AG04449 (cell line): ENCODE data around the gene MED22.

ENCODE experiments used
- CTCF ChIA-PET: fragments of 350-600 bp; formaldehyde crosslinking; extraction: SDS; loops from one replicate; lab custom pipeline; 2021; ENCODE audit warnings: antibody characterized with exemption; lab: Yijun Ruan, JAX
- POLR2A ChIA-PET: fragments of 400-600, 350-600 bp; formaldehyde crosslinking; extraction: SDS; loops from one replicate; lab custom pipeline; 2020; ENCODE audit warnings: antibody characterized with exemption, inconsistent platforms; lab: Yijun Ruan, JAX
- DNase-seq: peaks from one replicate; pipeline ENCODE4 v3.0.0-alpha.2; 2010; ENCODE audit warnings: low read depth, low spot score
- H3K4me3 ChIP-seq: 2 replicates; pipeline ENCODE4 v1.5.1; 2011; ENCODE audit warnings: low read depth, mild to moderate bottlenecking, control low read depth, low read length
- TF ChIP-seq, protein P1 (sequence below): IDR thresholded peaks from one replicate; pipeline ENCODE4 v1.5.1; 2011; ENCODE audit warnings: mild to moderate bottlenecking, moderate library complexity, low read length, control low read depth, inconsistent platforms; ENCODE audit not compliant: insufficient read depth; ENCODE audit errors: missing control alignments

MED22 gene

DNA sequence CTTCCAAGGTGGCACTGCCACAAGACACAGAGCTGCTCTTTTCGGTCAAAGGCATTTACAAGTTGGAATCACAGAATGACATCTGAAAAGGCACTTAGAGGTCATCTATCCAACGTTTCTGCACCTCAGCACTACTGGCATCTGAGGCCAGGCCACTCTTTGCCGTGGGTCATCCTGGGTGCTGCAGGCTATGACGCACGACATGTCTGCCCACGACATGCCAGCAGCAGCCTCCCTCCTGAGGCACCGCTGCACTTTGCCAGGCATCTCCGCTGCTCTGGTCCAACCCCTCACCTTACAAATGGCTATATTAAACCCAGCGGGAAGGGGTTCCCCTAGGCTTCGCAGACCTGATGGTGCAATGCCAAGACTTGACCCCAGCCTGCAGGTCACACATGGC is 19.8 kb upstream of the MED22 start:
- ChIA-PET POLR2A (interaction anchor here (4.9 kb wide), 1 partner anchor 20 kb away, joined by 14 read pairs; the partner anchor contains the start of genes MED22 and RPL7A), CTCF (no interaction called here)
- TF ChIP-seq, protein P1, sequence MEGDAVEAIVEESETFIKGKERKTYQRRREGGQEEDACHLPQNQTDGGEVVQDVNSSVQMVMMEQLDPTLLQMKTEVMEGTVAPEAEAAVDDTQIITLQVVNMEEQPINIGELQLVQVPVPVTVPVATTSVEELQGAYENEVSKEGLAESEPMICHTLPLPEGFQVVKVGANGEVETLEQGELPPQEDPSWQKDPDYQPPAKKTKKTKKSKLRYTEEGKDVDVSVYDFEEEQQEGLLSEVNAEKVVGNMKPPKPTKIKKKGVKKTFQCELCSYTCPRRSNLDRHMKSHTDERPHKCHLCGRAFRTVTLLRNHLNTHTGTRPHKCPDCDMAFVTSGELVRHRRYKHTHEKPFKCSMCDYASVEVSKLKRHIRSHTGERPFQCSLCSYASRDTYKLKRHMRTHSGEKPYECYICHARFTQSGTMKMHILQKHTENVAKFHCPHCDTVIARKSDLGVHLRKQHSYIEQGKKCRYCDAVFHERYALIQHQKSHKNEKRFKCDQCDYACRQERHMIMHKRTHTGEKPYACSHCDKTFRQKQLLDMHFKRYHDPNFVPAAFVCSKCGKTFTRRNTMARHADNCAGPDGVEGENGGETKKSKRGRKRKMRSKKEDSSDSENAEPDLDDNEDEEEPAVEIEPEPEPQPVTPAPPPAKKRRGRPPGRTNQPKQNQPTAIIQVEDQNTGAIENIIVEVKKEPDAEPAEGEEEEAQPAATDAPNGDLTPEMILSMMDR, result no peak
- no peak for DNase-seq
- H3K4me3 ChIP-seq, result no peak overlapping the region

DNA sequence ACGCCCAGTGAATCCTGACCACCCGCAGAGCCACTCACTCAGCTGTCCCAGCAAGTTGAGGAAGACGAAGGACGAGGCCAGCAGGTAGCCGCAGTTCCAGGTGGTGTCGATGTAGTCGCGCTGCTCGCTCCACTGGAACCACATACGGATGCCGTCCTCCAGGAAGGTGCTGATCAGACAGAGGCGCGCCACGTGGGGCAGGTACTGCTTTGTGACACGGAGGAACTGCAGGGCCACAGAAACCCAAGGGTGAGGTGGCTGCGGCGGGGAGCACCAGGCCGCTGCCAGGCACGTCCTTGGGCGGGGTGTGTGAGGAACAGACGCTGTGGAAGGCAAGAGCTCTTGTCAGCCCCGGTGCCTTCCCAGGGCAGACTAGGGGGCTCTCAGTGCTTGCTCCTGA is 19.3 kb upstream of the MED22 start:
- TF ChIP-seq, protein P1, result no peak
- CTCF ChIA-PET, result interaction anchor here (1.2 to 1.3 kb wide), 2 partner anchors 26 to 118 kb away, joined by 3 to 5 read pairs; no protein-coding TSS in a partner anchor
- H3K4me3 ChIP-seq, result no peak overlapping the region
- no peak for DNase-seq
- POLR2A ChIA-PET, result interaction anchor here (1.7 to 4.9 kb wide), 2 partner anchors 9 to 19 kb away, joined by 9 to 14 read pairs; partner anchors contain the start of genes MED22, RPL7A, STKLD1 and SURF4

DNA sequence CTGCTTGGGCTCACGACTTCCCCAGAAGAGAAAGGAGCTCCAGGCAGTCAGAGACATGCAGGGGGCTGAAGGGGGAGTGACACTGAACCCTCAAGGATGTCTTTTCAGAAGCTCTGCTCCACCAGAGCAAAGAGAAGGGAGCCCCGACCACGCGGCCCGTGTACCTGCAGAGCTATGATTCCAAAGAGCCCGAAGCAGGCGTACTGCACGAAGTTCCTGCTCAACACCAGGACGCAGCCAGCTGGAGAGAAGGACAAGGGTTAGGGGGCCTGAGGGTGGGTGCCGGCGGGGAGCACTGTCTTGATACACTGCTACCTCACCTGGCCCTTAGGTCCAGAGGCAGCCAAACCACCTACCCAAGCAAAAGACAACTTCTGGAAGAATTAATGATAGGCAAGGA is 18.5 kb upstream of the MED22 start:
- CTCF ChIA-PET, result interaction anchor here (1.2 to 2.5 kb wide), 5 partner anchors 10 to 118 kb away, joined by 3 to 11 read pairs (median 4); partner anchors contain the start of genes SURF1 and SURF2
- POLR2A ChIA-PET, result interaction anchor here (1.7 to 4.9 kb wide), 2 partner anchors 10 to 18 kb away, joined by 9 to 14 read pairs; partner anchors contain the start of genes MED22, RPL7A, STKLD1 and SURF4
- no peak overlapping the region for H3K4me3 ChIP-seq
- no peak for DNase-seq
- TF ChIP-seq, protein P1, result no peak

- H3K4me3 ChIP-seq, result no peak overlapping the region
- DNase-seq, result no peak
- TF ChIP-seq, protein P1, result no peak
- ChIA-PET CTCF (interaction anchor here (1.0 to 1.4 kb wide), 2 partner anchors 9 to 11 kb away, joined by 3 to 4 read pairs; no protein-coding TSS in a partner anchor), POLR2A (interaction anchor here (0.7 to 1.5 kb wide), 3 partner anchors 9 to 14 kb away, joined by 3 to 5 read pairs (median 4); partner anchors contain the start of genes MED22 and RPL7A)
These were observed 14.6 kb upstream of the MED22 start for GRCh38 chr9:133362359-133363044.

DNA sequence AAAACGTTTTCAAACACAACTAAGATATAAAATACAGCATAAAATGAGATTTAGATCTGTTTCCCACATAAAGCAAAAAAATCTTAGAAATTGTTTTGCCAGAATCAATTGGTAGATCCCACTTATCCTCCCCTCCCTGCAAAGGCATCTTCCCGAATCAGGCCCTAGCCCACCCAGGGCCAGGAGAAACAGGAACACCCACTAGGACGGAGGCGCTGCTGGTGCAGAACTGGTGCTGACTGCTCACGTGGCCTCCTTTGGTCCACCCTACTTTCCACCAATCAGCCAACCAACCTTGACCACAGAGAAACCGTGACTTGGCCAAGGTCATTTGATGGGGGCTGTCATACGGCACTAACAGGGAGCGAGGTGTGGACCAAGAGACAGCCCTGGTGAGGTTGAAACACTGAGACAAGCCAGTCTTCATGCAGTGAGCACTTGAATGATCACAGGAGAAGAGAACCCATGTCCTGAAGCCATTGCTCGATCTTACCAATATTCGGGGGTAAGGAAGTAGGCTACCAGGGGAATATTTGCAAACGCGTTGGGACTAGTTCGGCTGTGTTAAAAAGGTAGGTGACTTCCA is 13.7 kb upstream of the MED22 start:
- no peak overlapping the region for H3K4me3 ChIP-seq
- no peak for DNase-seq
- TF ChIP-seq, protein P1, result no peak
- POLR2A ChIA-PET, result no interaction called here
- CTCF ChIA-PET, result no interaction called here
